Right hindlimb (tissue), 1 donor: ENCODE data around the gene SZRD1.
A peak's percentile ranks its signal among the peaks of the same experiment; 100 is the strongest.

Experiments
- DNase-seq: peaks from one replicate; pipeline ENCODE4 v3.0.0-alpha.2; 2018

SZRD1 gene

GRCh38 chr1:16397120-16397519, 30.1 kb downstream of the SZRD1 start:
- no peak for DNase-seq

GRCh38 chr1:16398371-16398953, 31.4 kb downstream of the SZRD1 start:
- DNase-seq, result no peak

GRCh38 chr1:16402742-16403141, 35.7 kb downstream of the SZRD1 start:
- DNase-seq, result no peak

GRCh38 chr1:16405441-16405840, 38.4 kb downstream of the SZRD1 start:
- no peak for DNase-seq

- DNase-seq, result no peak
Measured at GRCh38 chr1:16406868-16407267, 39.8 kb downstream of the SZRD1 start.

GRCh38 chr1:16409536-16410152, 42.6 kb downstream of the SZRD1 start:
- no peak for DNase-seq

GRCh38 chr1:16410803-16411202, 43.8 kb downstream of the SZRD1 start:
- no peak for DNase-seq

- no peak for DNase-seq
Measured at GRCh38 chr1:16413191-16413590, 46.1 kb downstream of the SZRD1 start.

GRCh38 chr1:16418823-16419425, 51.9 kb downstream of the SZRD1 start:
- DNase-seq, result no peak

- DNase-seq, result no peak
Measured at GRCh38 chr1:16420424-16421118, 53.5 kb downstream of the SZRD1 start.

GRCh38 chr1:16421201-16421600, 54.2 kb downstream of the SZRD1 start:
- no peak for DNase-seq

GRCh38 chr1:16422041-16422440, 55.0 kb downstream of the SZRD1 start:
- DNase-seq, result no peak

- no peak for DNase-seq
Measured at GRCh38 chr1:16425125-16426025, 58.3 kb downstream of the SZRD1 start.

- no peak for DNase-seq
Measured at GRCh38 chr1:16430606-16431005, 63.6 kb downstream of the SZRD1 start.

GRCh38 chr1:16433030-16433429, 66.0 kb downstream of the SZRD1 start:
- DNase-seq, result no peak

- no peak for DNase-seq
Measured at GRCh38 chr1:16434007-16434406, 67.0 kb downstream of the SZRD1 start.

GRCh38 chr1:16434501-16434900, 67.5 kb downstream of the SZRD1 start:
- DNase-seq, result no peak

- DNase-seq, result no peak
Measured at GRCh38 chr1:16436946-16437474, 70.0 kb downstream of the SZRD1 start, which contains the start of gene SPATA21. Gene SPATA21, minus strand, starts transcription at chr1:16437424. Its CDS starts 6,053 bp downstream, at chr1:16431371.

- no peak for DNase-seq
Measured at GRCh38 chr1:16438516-16438915, 71.5 kb downstream of the SZRD1 start.

GRCh38 chr1:16438924-16439323, 71.9 kb downstream of the SZRD1 start:
- DNase-seq, result no peak

- DNase-seq, result no peak
Measured at GRCh38 chr1:16440131-16440469, 73.1 kb downstream of the SZRD1 start.

- peak; percentile 95 for DNase-seq
Measured at GRCh38 chr1:16440470-16441281, 73.6 kb downstream of the SZRD1 start, which contains the start of gene NECAP2. Gene NECAP2, plus strand, starts transcription at chr1:16440724. Its CDS starts 38 bp downstream, at chr1:16440762.
